Measurements from ENCODE around the gene THRAP3.
"Not testable (repeated sequence)": the region's sequence is repeated elsewhere in the genome, so short reads cannot be mapped to it uniquely, and the experiment has no call there.

Gene THRAP3

GRCh38 chr1:36225283-36225899 lies 1.1 kb downstream of the THRAP3 start:
- peak overlapping the region; percentile 85 for H3K4me3 ChIP-seq (ENCODE audit: low read depth, low read length)
- ChIA-PET CTCF (interaction anchor here (0.8 to 4.0 kb wide), 18 partner anchors 9 to 91 kb away, joined by 3 to 22 read pairs (median 6); partner anchors contain the start of gene TRAPPC3), POLR2A (interaction anchor here (0.8 to 2.6 kb wide), 4 partner anchors 13 to 76 kb away, joined by 3 to 21 read pairs (median 9); partner anchors contain the start of genes MAP7D1 and TRAPPC3)
- TF ChIP-seq, protein P1, sequence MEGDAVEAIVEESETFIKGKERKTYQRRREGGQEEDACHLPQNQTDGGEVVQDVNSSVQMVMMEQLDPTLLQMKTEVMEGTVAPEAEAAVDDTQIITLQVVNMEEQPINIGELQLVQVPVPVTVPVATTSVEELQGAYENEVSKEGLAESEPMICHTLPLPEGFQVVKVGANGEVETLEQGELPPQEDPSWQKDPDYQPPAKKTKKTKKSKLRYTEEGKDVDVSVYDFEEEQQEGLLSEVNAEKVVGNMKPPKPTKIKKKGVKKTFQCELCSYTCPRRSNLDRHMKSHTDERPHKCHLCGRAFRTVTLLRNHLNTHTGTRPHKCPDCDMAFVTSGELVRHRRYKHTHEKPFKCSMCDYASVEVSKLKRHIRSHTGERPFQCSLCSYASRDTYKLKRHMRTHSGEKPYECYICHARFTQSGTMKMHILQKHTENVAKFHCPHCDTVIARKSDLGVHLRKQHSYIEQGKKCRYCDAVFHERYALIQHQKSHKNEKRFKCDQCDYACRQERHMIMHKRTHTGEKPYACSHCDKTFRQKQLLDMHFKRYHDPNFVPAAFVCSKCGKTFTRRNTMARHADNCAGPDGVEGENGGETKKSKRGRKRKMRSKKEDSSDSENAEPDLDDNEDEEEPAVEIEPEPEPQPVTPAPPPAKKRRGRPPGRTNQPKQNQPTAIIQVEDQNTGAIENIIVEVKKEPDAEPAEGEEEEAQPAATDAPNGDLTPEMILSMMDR (IDR thresholded peaks at IDR 0.05; ENCODE audit: insufficient read depth, low read length, missing control alignments) = no peak
- no peak for DNase-seq (ENCODE audit: low read depth, low spot score)

DNA sequence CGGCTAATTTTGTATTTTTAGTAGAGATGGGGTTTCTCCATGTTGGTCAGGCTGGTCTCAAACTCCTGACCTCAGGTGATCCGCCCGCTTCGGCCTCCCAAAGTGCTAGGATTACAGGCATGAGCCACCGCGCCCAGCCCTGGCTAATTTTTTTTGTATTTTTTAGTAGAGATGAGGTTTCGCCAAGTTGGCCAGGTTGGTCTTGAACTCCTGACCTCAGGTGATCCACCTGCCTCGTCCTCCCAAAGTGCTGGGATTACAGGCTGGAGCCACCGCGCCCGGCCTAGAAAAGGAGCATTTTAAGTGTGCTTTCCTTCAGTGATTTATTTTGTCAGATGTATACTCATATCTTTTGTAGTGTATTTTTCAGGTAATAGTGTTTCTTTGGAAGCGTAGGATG lies 6.0 kb downstream of the THRAP3 start:
- DNase-seq (ENCODE audit: low read depth, low spot score); POLR2A ChIA-PET; H3K4me3 ChIP-seq (ENCODE audit: low read depth, low read length): not testable (repeated sequence)
- CTCF ChIA-PET = interaction anchor here (1.6 kb wide), 1 partner anchor 9 kb away, joined by 4 read pairs; no protein-coding TSS in a partner anchor

- POLR2A ChIA-PET = no interaction called here
- DNase-seq (ENCODE audit: low read depth, low spot score) = no peak
- H3K4me3 ChIP-seq (ENCODE audit: low read depth, low read length) = no peak overlapping the region
- TF ChIP-seq, protein P1 (IDR thresholded peaks at IDR 0.05; ENCODE audit: insufficient read depth, low read length, missing control alignments) = no peak
- CTCF ChIA-PET = interaction anchor here (1.6 kb wide), 1 partner anchor 8 kb away, joined by 4 read pairs; no protein-coding TSS in a partner anchor
Measured at GRCh38 chr1:36231191-36231590, 6.9 kb downstream of the THRAP3 start.

GRCh38 chr1:36232212-36233095 lies 8.2 kb downstream of the THRAP3 start:
- no peak overlapping the region for H3K4me3 ChIP-seq (ENCODE audit: low read depth, low read length)
- no peak for DNase-seq (ENCODE audit: low read depth, low spot score)
- TF ChIP-seq, protein P1 (IDR thresholded peaks at IDR 0.05; ENCODE audit: insufficient read depth, low read length, missing control alignments) = no peak
- CTCF ChIA-PET = no interaction called here
- POLR2A ChIA-PET = no interaction called here

DNA sequence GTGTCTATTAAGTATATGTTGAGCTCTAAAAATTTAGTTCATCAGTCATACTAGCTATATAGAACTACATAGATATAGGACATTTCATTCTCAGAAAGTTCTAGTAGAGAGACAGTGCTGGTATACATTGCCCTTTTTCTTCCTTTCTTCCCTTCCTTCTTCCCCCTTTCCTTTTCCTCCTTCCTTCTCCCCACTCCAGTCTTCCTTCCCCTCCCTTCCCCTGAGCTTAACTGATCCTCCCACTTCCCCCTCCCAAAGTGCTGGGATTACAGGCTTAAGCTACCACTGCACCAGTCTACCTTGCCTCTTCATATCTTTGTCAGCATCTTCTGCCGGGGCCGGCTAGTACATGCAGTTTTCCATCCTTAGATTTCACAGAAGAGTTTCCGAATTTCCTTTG lies 12.1 kb downstream of the THRAP3 start:
- CTCF ChIA-PET = interaction anchor here (1.0 to 3.7 kb wide), 3 partner anchors 11 to 86 kb away, joined by 4 to 16 read pairs (median 6); no protein-coding TSS in a partner anchor
- DNase-seq (ENCODE audit: low read depth, low spot score) = no peak

GRCh38 chr1:36238433-36238832 lies 14.2 kb downstream of the THRAP3 start:
- ChIA-PET CTCF (interaction anchor here (0.7 to 3.7 kb wide), 10 partner anchors 8 to 104 kb away, joined by 3 to 16 read pairs (median 4); partner anchors contain the start of genes THRAP3 and TRAPPC3), POLR2A (interaction anchor here (0.8 to 1.6 kb wide), 3 partner anchors 9 to 88 kb away, joined by 3 to 10 read pairs (median 4); partner anchors contain the start of gene THRAP3)
- no peak for DNase-seq (ENCODE audit: low read depth, low spot score)
- TF ChIP-seq, protein P1 (IDR thresholded peaks at IDR 0.05; ENCODE audit: insufficient read depth, low read length, missing control alignments) = no peak
- H3K4me3 ChIP-seq (ENCODE audit: low read depth, low read length) = no peak overlapping the region

More for the DNA sequence above, 12.1 kb downstream of the THRAP3 start:
- TF ChIP-seq, protein P1 (IDR thresholded peaks at IDR 0.05; ENCODE audit: insufficient read depth, low read length, missing control alignments) = no peak
- POLR2A ChIA-PET = interaction anchor here (0.7 to 0.9 kb wide), 2 partner anchors 12 to 13 kb away, joined by 3 to 4 read pairs; partner anchors contain the start of gene THRAP3
- H3K4me3 ChIP-seq (ENCODE audit: low read depth, low read length) = no peak overlapping the region
